WTC11 (cell line): ENCODE measurements around the gene SLC15A4. TPM values are rescaled to one million over a fixed set of nuclear protein-coding genes. Genes with fewer than 3 reads are reported as not detected.

Source experiments
- ATAC-seq: fragments of 200-7000 bp; cut with Tn5 transposase; 2 replicates; pipeline ENCODE4 v1.10.0; 2021; ENCODE audit warnings: mild to moderate bottlenecking, moderate library complexity
- CTCF ChIA-PET: fragments of 300-600 bp; sonication (Branson Sonifier 250); formaldehyde crosslinking; loops from one replicate; lab custom pipeline; 2021; ENCODE audit warnings: antibody characterized with exemption; lab: Charles Lee
- POLR2A ChIA-PET: fragments of 350-600 bp; sonication (Branson Sonifier 250); formaldehyde crosslinking; loops from one replicate; lab custom pipeline; 2021; ENCODE audit warnings: antibody characterized with exemption; lab: Charles Lee
- DNase-seq: peaks from one replicate; pipeline ENCODE4 v3.0.0; 2021; ENCODE audit warnings: low spot score
- H3K27ac Mint-ChIP-seq: 2 replicates; pipeline ENCODE4 v1.8.0; 2021; ENCODE audit warnings: mixed read lengths
- H3K27me3 Mint-ChIP-seq: 2 replicates; pipeline ENCODE4 v1.8.0; 2021; ENCODE audit warnings: low read depth, mild to moderate bottlenecking, moderate library complexity, mixed read lengths
- H3K36me3 Mint-ChIP-seq: 2 replicates; pipeline ENCODE4 v1.8.0; 2021; ENCODE audit warnings: mixed read lengths
- H3K4me1 Mint-ChIP-seq: 2 replicates; pipeline ENCODE4 v1.8.0; 2022; ENCODE audit warnings: mixed read lengths
- H3K4me3 Mint-ChIP-seq: 2 replicates; pipeline ENCODE4 v1.8.0; 2021; ENCODE audit warnings: mild to moderate bottlenecking, moderate library complexity, mixed read lengths
- H3K9me3 Mint-ChIP-seq: 2 replicates; pipeline ENCODE4 v1.8.0; 2021; ENCODE audit warnings: mixed read lengths
- AR ChIP-seq: fragments of 250-450 bp; sonication (Bioruptor Pico); IDR thresholded peaks from 2 replicates; pipeline ENCODE4 v1.9.0; 2021; ENCODE audit warnings: mild to moderate bottlenecking
- CREM ChIP-seq: sonication (generic); formaldehyde crosslinking; IDR thresholded peaks from 2 replicates; pipeline ENCODE4 v1.8.1; 2022; ENCODE audit warnings: mild to moderate bottlenecking, missing genetic modification reagents, moderate library complexity
- CTCF ChIP-seq: fragments of 200-600 bp; IDR thresholded peaks from 2 replicates; pipeline ENCODE4 v1.8.0; 2022; ENCODE audit warnings: antibody characterized with exemption
- E2F1 ChIP-seq: sonication (generic); formaldehyde crosslinking; IDR thresholded peaks from 2 replicates; pipeline ENCODE4 v1.8.0; 2022; ENCODE audit warnings: mild to moderate bottlenecking, missing genetic modification reagents
- GABPB1 ChIP-seq: sonication (generic); formaldehyde crosslinking; IDR thresholded peaks from 2 replicates; pipeline ENCODE4 v1.8.1; 2023; ENCODE audit warnings: mild to moderate bottlenecking, missing genetic modification reagents
- GRHL2 ChIP-seq: fragments of 250-450 bp; sonication (Bioruptor Pico); IDR thresholded peaks from 2 replicates; pipeline ENCODE4 v1.8.0; 2022; ENCODE audit warnings: mild to moderate bottlenecking, moderate library complexity; ENCODE audit not compliant: insufficient replicate concordance, severe bottlenecking
- GTF2I ChIP-seq: fragments of 250-450 bp; sonication (Bioruptor Pico); conservative IDR thresholded peaks from 2 replicates; pipeline ENCODE4 v1.4.0; 2021; ENCODE audit warnings: mild to moderate bottlenecking
- MAX ChIP-seq: sonication (generic); formaldehyde crosslinking; IDR thresholded peaks from 2 replicates; pipeline ENCODE4 v1.8.0; 2022; ENCODE audit warnings: mild to moderate bottlenecking, missing genetic modification reagents
- MYBL2 ChIP-seq: sonication (generic); formaldehyde crosslinking; IDR thresholded peaks from 2 replicates; pipeline ENCODE4 v1.8.1; 2023; ENCODE audit warnings: mild to moderate bottlenecking, moderate library complexity, missing genetic modification reagents
- NFE2L1 ChIP-seq: sonication (generic); formaldehyde crosslinking; IDR thresholded peaks from 2 replicates; pipeline ENCODE4 v1.8.1; 2023; ENCODE audit warnings: missing genetic modification reagents
- OVOL2 ChIP-seq: fragments of 250-450 bp; sonication (Bioruptor Pico); IDR thresholded peaks from 2 replicates; pipeline ENCODE4 v1.9.0; 2021; ENCODE audit warnings: mild to moderate bottlenecking, borderline replicate concordance
- RELA ChIP-seq: sonication (generic); formaldehyde crosslinking; IDR thresholded peaks from 2 replicates; pipeline ENCODE4 v1.8.1; 2022; ENCODE audit warnings: missing genetic modification reagents, mild to moderate bottlenecking, borderline replicate concordance
- SMAD4 ChIP-seq: sonication (generic); formaldehyde crosslinking; IDR thresholded peaks from 2 replicates; pipeline ENCODE4 v1.8.0; 2022; ENCODE audit warnings: mild to moderate bottlenecking, missing genetic modification reagents
- SOX15 ChIP-seq: fragments of 250-450 bp; sonication (Bioruptor Pico); IDR thresholded peaks from 2 replicates; pipeline ENCODE4 v1.9.0; 2021; ENCODE audit warnings: mild to moderate bottlenecking
- SP1 ChIP-seq: sonication (generic); formaldehyde crosslinking; conservative IDR thresholded peaks from 2 replicates; pipeline ENCODE4 v1.8.1; 2022; ENCODE audit warnings: missing genetic modification reagents
- TCF7 ChIP-seq: sonication (generic); formaldehyde crosslinking; IDR thresholded peaks from 2 replicates; pipeline ENCODE4 v1.8.0; 2022; ENCODE audit warnings: mild to moderate bottlenecking, low read depth, missing genetic modification reagents, moderate library complexity
- TEAD4 ChIP-seq: sonication (generic); formaldehyde crosslinking; IDR thresholded peaks from 2 replicates; pipeline ENCODE4 v1.8.0; 2022; ENCODE audit warnings: mild to moderate bottlenecking, missing genetic modification reagents
- TP53 ChIP-seq: sonication (generic); formaldehyde crosslinking; IDR thresholded peaks from 2 replicates; pipeline ENCODE4 v1.8.1; 2023; ENCODE audit warnings: mild to moderate bottlenecking, missing genetic modification reagents
- ZNF232 ChIP-seq: sonication (generic); formaldehyde crosslinking; IDR thresholded peaks from 2 replicates; pipeline ENCODE4 v1.8.0; 2022; ENCODE audit warnings: mild to moderate bottlenecking, missing genetic modification reagents
- ZNF396 ChIP-seq: fragments of 250-450 bp; sonication (Bioruptor Pico); IDR thresholded peaks from 2 replicates; pipeline ENCODE4 v1.8.0; 2021; ENCODE audit warnings: mild to moderate bottlenecking, moderate library complexity, borderline replicate concordance
- ZNF423 ChIP-seq: fragments of 250-450 bp; sonication (Bioruptor Pico); IDR thresholded peaks from 2 replicates; pipeline ENCODE4 v2.1.2; 2022; ENCODE audit warnings: mild to moderate bottlenecking, moderate library complexity
- ZNF425 ChIP-seq: fragments of 250-450 bp; sonication (Bioruptor Pico); conservative IDR thresholded peaks from 2 replicates; pipeline ENCODE4 v1.9.0; 2021; ENCODE audit warnings: mild to moderate bottlenecking
- ZSCAN18 ChIP-seq: fragments of 250-450 bp; sonication (Bioruptor Pico); IDR thresholded peaks from 2 replicates; pipeline ENCODE4 v2.1.2; 2022; ENCODE audit warnings: mild to moderate bottlenecking, moderate library complexity
- total RNA-seq: library from RNA; stranded (reverse); gene quantifications from 3 replicates; pipeline ENCODE4 v1.2.3, GENCODE V29; 2021

SLC15A4 gene
- total RNA-seq, 1 experiment from 2014 or later: 6.4 TPM

- CTCF ChIA-PET: no interaction called here
- no peak for DNase-seq
- no peak overlapping the region for H3K4me3 Mint-ChIP-seq
- peaks cover 13% of the 10 kb centered on the region for H3K27me3 Mint-ChIP-seq
- ATAC-seq: no peak
- H3K36me3 Mint-ChIP-seq: peaks cover 89% of the 10 kb centered on the region
- TF ChIP-seq GTF2I (no peak), E2F1 (CRISPR knock-in tag) (no peak), TP53 (CRISPR knock-in tag) (no peak), ZNF425 (CRISPR knock-in tag) (no peak), ZNF232 (CRISPR knock-in tag) (no peak), ZSCAN18 (CRISPR knock-in tag) (no peak), TCF7 (CRISPR knock-in tag) (no peak), ZNF396 (CRISPR knock-in tag) (no peak), SP1 (CRISPR knock-in tag) (no peak), CTCF (no peak), OVOL2 (no peak), RELA (CRISPR knock-in tag) (no peak), GABPB1 (CRISPR knock-in tag) (no peak), NFE2L1 (CRISPR knock-in tag) (no peak), SMAD4 (CRISPR knock-in tag) (no peak), CREM (no peak), MAX (no peak)
- TF ChIP-seq, all 79 proteins: peak for 0
- POLR2A ChIA-PET: no interaction called here
- no peak overlapping the region for H3K27ac Mint-ChIP-seq
- peaks cover 48% of the 10 kb centered on the region for H3K9me3 Mint-ChIP-seq
- peaks cover 3% of the 10 kb centered on the region; the same call in 1 of the 2 replicates for H3K4me1 Mint-ChIP-seq
These were observed 27.2 kb downstream of the SLC15A4 start for GRCh38 chr12:128796439-128797118.

- Mint-ChIP-seq H3K27ac (no peak overlapping the region), H3K4me1 (peaks cover 3% of the 10 kb centered on the region; the same call in 1 of the 2 replicates), H3K9me3 (peaks cover 47% of the 10 kb centered on the region), H3K27me3 (peaks cover 13% of the 10 kb centered on the region), H3K4me3 (no peak overlapping the region), H3K36me3 (peaks cover 90% of the 10 kb centered on the region)
- CTCF ChIA-PET: no interaction called here
- POLR2A ChIA-PET: no interaction called here
- DNase-seq (no peak), ATAC-seq (no peak)
- no peak for TF ChIP-seq SMAD4 (CRISPR knock-in tag)
- no peak for TF ChIP-seq SOX15 (CRISPR knock-in tag)
- TF ChIP-seq TP53 (CRISPR knock-in tag): no peak
- TF ChIP-seq TEAD4 (CRISPR knock-in tag): no peak
- no peak for TF ChIP-seq MYBL2
- no peak for TF ChIP-seq GRHL2
- TF ChIP-seq MAX: no peak
- TF ChIP-seq AR: no peak
- TF ChIP-seq GTF2I: no peak
- TF ChIP-seq ZNF423 (CRISPR knock-in tag): no peak
These were observed 28.0 kb downstream of the SLC15A4 start for GRCh38 chr12:128795530-128796361.
